Liver (tissue), 3 donors: Measurements from ENCODE around the gene SLC18A2.

Source experiments
- CTCF ChIP-seq: fragments of 150-350 bp; IDR thresholded peaks from 2 replicates; pipeline ENCODE4 v1.5.1; 2017; ENCODE audit warnings: improper control_type of control experiment, low read depth, low read length; ENCODE audit not compliant: missing input control
- TAF1 ChIP-seq: conservative IDR thresholded peaks from 2 replicates; pipeline ENCODE4 v1.6.1; 2016; ENCODE audit warnings: antibody characterized with exemption, mild to moderate bottlenecking
- donor health status: healthy.
- donor health status: healthy.

DNA sequence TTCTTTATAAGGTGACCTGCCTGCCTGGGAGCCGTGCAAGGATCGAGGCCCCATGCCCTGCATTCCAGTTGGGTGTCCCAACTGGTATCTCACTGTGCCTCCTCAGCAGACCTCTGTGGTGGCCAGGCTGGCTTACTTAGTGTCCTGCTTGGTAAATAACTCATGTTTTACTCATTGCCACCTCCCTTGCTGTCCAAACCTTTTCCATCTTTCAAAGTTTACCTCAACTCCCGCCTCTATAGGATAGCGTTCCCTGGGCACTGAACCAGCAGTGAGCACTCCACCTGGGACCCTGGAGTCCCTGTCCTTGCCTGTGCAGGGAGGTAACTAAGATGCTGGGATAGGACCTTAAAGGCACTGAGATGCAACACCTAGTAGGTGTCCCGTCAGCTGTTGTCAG, 33.6 kb downstream of the SLC18A2 start:
- TF ChIP-seq TAF1 (no peak), CTCF (no peak)
